ENCODE results near the gene FOXN4.
A peak's percentile ranks its signal among the peaks of the same experiment; 100 is the strongest.

Gene FOXN4

DNA sequence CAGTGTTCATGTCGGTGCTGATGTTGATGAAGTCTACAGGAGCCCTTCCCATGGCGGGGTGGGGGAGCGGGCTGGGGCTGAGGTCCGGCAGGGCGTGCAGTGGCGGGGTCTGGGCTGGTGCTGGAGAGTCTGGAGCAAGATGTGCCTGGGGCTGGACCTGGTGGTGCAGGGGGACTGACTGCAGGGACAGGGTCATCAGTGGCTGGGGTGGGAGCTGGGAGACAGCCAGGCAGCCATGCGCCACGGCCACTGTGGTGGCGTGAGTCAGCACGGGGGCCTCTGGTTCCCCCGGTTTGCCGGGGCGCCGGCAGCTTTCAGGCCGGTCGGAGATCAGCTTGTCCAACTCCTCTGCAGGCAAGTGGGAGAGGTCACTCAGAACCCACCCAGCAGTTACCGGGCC is 27.6 kb downstream of the FOXN4 start:
- no peak for DNase-seq (ENCODE audit: low read depth in 2 of 2)

DNA sequence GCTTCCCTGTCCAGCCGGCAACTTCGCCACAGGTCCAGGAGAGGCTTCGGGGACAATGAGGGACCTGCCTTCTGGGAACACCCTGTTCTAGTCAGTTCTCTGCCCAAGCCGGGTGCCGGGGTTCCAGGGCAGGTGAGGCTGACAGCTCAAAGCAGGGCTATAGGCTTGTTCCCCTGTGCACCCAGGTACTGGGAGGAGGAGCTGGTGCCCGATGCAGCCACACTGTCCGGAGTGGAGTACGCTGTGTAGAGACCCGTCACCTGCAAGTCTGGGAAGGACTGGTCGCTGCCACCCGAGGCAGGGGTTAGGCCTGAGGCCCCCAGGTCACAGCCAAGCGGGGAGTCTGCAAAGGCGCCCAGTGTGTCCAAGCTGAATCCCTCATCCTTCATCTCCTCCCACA is 29.6 kb downstream of the FOXN4 start:
- DNase-seq (ENCODE audit: low read depth in 2 of 2) = no peak

DNA sequence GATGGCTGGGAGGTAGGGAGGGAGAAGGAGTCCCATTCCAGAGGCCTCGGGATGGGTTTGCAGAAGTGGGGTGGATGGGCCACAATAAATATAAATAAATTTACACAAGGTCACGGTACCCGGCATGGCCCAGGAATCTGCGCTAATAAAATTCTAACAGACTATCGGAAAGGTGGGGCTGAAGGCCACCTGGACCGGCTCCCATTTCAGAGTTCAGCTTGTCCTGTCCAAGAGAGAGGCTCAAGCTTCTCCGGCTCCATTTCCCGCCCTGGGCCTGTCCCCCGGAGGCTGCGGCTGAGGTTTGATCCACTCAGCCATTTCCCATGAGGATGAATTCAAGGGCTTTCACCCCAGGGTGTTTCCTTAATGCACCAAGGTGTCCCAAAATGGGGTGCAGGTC is 30.2 kb downstream of the FOXN4 start:
- no peak for DNase-seq (ENCODE audit: low read depth in 2 of 2)

DNA sequence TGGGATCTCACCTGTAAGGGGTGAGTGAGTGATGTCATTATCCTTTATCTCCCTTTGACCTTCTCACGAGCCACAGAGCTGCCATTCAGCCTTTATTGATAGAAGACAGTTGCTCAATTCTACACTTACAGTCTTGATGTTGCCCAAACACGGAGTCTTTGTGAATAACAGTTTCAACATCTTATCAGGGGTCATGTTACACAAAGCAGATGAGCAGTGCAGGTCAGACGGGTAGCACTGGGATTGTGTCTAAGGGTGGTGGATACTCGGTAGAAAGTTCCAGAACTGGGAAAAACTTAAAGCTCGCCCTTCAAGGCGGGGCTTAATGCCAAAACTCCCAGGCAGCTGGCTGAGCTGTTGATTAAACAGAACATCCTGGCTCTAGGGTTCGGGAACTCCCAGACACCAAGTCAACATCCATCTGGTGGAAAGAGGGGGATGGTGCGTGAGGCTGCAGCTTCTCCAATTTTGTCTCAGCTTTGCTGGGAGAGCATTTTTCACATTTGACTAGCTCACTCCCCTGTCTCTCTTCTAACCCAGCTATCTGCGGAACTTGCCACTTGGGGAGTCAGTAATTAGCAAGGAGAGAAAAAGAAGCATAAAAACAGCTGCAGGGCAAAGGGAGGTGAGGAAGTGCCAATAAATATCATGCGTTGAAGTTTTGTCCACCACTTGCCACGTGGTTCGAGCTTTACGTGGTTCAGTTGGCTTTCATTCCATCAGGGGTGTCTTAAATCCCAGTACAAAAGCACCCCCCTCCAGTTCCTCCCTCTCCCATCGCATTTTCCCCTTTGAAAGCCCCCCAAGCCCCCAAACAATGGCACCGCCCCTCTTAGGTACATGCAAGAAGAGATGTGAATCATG is 31.0 kb downstream of the FOXN4 start:
- no peak for DNase-seq (ENCODE audit: low read depth in 2 of 2)

DNA sequence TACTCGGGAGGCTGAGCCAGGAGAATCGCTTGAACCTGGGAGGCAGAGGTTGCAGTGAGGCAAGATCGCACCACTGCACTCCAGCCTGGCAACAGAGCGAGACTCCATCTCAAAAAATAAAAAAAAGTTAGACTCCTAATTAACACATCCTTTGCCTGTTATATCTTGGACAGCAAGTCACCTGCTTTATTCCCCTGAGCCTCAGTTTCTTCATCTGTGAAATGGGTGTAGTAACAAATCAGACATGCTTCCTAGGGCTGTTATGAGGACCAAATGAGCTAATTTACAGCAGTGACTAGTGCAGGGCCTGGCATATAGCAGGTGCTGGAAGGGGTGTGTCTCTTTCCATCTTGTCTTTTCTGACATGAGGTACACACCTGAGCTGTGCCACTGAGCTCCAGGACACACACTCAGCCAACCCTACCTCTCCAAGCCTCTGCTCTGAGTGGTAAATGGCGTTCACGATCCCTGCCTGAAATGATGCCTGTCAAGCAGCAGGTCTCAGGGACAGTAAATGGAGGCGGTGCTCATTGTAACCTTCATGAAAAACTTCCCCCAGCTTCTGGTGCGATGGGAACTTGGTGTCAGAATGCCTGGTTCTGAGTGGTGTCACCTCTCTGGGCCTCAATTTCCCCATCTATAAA is 31.7 kb downstream of the FOXN4 start:
- DNase-seq (ENCODE audit: low read depth in 2 of 2) = no peak

GRCh38 chr12:109276160-109276559 is 32.9 kb downstream of the FOXN4 start:
- no peak for DNase-seq (ENCODE audit: low read depth in 2 of 2)

GRCh38 chr12:109275173-109275572 is 33.9 kb downstream of the FOXN4 start:
- DNase-seq (ENCODE audit: low read depth in 2 of 2) = no peak

- DNase-seq (ENCODE audit: low read depth in 2 of 2) = no peak
Measured at GRCh38 chr12:109274381-109274780, 34.7 kb downstream of the FOXN4 start.

- DNase-seq (ENCODE audit: low read depth in 2 of 2) = no peak
Measured at GRCh38 chr12:109273354-109273753, 35.7 kb downstream of the FOXN4 start.

DNA sequence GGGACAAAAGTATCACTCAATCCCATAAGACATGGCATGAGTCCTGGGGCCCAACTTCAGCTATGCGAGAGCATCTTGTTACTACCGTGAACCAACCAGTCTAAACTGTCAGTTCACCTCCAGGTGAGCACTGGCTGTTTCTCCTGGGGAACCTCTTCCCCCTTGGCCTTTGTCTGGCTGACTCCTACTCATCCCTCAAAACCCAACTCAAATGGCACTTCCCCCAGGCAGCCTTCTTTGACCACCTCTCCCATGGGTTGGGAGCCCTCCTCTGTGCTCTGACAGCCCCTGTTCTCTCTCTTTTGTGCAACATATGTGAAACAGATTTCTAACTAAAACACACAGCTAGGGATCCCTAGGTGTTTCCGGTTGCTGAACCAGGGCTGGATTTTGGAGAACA is 37.7 kb downstream of the FOXN4 start:
- DNase-seq (ENCODE audit: low read depth in 2 of 2) = no peak

DNA sequence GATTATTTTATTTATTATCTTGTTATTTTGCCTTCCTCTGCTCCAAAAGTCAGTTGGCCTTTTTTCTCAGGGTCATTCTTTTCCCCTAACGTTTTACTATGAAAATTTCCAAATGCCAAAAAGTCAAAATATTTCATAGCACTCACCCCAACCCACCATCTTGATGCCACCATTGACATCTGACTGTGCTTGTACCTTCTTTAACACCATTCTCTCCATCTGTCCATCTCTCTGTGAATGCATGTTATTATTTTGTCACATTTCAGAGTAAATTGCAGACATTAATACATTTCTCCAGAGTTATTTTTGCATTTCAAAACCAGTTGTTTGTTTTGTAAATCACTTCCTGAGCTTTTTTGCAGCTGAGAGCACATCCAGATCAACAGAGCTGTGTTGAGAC is 38.6 kb downstream of the FOXN4 start:
- DNase-seq (ENCODE audit: low read depth in 2 of 2) = no peak

DNA sequence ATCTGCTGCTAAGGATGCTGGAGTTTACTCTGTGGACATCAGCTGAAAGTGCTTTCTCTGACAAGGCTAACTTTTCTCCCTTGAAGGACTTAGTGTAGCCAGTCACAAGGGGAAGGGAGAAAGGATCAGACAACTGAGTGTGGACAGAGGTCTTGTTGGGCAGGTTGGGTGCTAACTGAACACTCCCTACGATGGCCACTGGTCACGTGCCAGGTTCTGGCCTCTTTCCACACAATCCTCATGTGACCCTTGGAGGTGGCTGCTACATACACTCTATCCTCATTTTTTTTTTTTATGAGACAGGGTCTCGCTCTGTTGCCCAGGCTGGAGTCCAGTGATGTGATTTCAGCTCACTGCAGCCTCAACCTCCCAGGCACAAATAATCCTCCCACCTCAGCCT is 39.7 kb downstream of the FOXN4 start:
- no peak for DNase-seq (ENCODE audit: low read depth in 2 of 2)

- no peak for DNase-seq (ENCODE audit: low read depth in 2 of 2)
Measured at GRCh38 chr12:109268896-109269295, 40.2 kb downstream of the FOXN4 start.

- no peak for DNase-seq (ENCODE audit: low read depth in 2 of 2)
Measured at GRCh38 chr12:109267361-109267760, 41.7 kb downstream of the FOXN4 start.

DNA sequence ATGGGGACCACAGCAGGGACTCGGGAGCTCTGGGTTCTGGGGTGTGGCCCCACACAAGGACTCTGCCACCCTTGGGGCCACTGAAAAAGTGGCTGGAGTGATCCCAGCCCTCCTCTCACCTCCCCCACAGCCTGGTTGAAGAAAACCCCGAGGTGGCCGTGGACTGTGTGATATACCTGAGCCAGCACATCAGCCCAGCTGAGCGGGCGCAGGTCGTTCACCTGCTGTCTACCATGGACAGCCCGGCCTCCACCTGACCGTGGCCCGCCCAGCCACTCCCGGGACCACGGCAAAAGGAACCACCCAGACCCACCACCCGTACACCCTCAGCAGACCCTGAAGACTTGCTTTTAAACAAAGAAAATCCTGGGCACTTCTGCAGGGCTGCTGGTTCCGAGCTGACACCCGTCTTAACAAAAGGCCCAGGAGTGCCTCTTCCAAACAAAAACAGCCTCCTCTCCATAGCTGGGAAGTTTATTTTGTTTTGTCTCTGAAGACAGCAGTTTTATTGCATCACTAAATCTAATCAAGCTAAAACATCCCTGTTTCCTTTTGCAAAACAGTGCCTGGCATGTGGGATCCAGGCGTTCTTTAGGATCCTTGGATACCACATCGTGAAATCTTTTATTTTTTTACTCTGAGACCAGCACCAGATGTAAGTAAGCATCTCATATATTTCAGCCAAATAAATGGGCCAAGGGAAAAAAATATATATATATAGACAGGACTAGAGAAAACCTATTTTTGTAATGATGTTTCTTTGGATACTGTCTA is 42.8 kb downstream of the FOXN4 start:
- no peak for DNase-seq (ENCODE audit: low read depth in 2 of 2)

DNA sequence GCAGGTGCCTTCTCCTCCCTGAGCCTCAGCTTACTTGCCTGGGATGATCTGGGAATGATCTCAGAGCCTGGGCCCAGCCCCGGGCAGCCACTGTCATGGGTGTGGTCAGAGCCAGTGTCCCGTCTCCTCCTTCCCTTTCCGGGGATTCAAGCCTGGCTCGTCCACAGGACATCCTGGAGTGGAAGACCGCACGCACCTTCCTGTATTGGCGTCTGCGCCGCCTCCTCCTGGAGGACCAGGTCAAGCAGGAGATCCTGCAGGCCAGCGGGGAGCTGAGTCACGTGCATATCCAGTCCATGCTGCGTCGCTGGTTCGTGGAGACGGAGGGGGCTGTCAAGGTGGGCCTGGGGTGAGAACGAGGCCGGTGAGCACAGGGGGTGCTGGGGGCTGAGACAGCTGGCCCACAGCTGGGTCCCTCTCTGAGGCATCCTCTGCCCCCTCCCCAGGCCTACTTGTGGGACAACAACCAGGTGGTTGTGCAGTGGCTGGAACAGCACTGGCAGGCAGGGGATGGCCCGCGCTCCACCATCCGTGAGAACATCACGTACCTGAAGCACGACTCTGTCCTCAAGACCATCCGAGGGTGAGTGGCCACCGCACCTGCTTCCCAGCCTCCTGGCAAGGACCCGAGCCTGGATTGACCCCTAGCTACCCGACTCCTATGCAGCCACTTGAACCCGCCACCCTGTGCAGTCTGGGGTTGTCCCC is 44.0 kb downstream of the FOXN4 start:
- no peak for DNase-seq (ENCODE audit: low read depth in 2 of 2)

DNA sequence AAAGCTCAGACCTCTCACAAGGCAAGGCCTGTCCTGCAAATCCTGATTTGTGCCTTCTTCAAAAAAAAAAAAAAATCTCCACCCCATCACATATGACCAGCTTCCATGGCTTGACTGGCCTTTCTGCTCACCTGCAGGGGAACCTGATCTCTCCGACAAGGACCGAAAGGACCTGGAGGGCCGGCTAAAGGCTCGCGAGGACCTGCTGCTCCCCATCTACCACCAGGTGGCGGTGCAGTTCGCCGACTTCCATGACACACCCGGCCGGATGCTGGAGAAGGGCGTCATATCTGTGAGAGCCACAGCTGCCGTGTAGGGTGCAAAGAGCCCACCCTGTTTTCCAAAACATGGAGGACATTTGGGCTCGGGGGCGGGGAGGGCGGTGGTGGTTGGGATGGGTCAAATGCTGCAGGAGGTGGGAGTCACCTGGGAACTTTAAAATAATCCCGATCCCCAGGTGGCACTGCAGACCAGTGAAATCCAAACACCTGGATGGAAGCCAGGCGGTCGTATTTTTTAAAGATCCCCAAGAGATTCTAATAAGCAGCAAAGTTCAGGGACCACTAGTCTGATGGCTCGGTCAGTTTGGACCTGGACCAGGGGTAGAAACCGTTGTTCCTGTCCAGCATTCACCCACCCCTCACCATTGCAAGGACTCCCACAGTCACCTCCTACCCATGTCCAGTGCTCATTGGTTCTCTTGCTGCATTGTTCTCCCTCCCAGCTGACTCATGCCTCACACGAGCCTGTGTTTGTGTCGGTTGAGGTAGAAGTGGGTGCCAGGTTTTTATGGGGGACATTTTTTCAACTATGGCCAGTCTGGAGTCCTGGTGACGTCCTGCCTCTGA is 44.8 kb downstream of the FOXN4 start:
- DNase-seq (ENCODE audit: low read depth in 2 of 2) = peak in 1 of 2 donors; percentile 20

DNA sequence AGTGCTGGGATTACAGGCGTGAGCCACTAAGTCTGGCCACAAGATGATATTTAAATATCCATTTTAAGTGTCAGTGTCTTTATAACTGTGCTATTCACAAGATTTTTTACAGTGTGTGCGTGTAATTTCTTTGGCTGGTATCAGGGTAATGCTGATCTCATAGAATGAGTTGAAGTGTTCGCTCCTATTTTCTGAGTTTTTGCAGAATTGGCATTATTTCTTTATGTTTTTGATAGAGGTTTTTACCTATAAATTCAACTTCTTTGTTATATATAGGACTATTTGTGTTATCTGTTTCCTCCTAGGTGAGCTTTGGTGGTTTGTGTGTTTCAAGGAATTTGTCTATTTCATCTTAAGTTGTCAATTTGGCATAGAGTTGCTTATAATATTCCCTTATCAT is 45.6 kb downstream of the FOXN4 start:
- DNase-seq (ENCODE audit: low read depth in 2 of 2) = no peak

- no peak for DNase-seq (ENCODE audit: low read depth in 2 of 2)
Measured at GRCh38 chr12:109261939-109262338, 47.1 kb downstream of the FOXN4 start.

DNA sequence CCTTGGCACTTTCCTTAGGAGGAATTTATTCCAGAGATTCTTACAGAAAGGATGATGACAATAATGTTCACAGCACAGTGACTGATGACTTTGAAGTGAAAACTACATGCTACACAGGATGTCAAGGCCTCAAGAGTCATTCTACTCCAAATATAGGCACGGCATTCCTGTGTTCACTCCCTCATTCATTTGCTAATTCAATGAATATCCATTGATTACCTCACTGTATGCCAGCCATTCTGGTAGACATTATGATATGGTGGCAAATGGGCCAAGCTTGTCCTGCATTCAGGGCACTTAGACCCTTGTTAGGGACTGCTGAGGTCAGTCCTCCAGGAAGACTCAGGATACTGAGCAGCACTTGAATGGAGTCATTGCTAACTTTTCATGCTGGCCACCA is 48.0 kb downstream of the FOXN4 start:
- no peak for DNase-seq (ENCODE audit: low read depth in 2 of 2)

DNA sequence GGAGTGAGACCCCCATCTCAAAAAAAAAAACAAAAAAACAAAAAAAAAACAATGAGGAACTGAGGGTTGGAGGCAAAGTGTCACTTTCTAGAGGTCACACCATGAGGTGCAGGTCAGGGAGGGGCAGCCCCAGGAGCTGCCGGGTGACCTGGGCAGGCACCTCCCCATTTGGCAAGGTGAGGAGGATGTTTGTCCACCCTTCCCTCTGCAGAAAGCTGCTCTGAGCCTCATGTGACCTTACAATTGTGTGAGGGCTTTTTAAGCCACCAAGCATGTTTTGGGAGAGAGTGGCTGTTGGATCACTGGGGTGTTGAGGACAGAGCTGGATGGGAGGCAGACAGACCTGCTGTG is 49.6 kb downstream of the FOXN4 start:
- no peak for DNase-seq (ENCODE audit: low read depth in 2 of 2)

Measured in stimulated activated CD4-positive, alpha-beta T cell treated with anti-CD3 and anti-CD28 coated beads, Interleukin-1b, Interleukin-23, amount 100 ng/mL, for 4 hours (primary cell).